Psoas muscle (tissue), 8 donors: ENCODE results near the gene SMARCA2. TPM values are rescaled to one million over a fixed set of nuclear protein-coding genes. Genes with fewer than 3 reads are reported as not detected.
A peak's percentile ranks its signal among the peaks of the same experiment; 100 is the strongest.

Experiments
- ATAC-seq, 4 donors: fragments of 200-7000 bp; cut with Tn5 transposase; one replicate each; pipeline ENCODE4 v1.9.1; 2020; ENCODE audit warnings: moderate library complexity in 3 of 4, mild to moderate bottlenecking in 2 of 4
- DNase-seq, 2 donors: peaks; one replicate each; pipeline ENCODE4 v3.0.0-alpha.2; 2020
- H3K27ac ChIP-seq: fragments of 200-600 bp; one replicate; pipeline ENCODE4 v1.8.0; 2022
- H3K27me3 ChIP-seq, 3 donors: fragments of 200-600 bp in 1 of 3; one replicate each; pipeline versions ENCODE4 v1.6.1 to v1.8.0; 2013 to 2022; ENCODE audit warnings: low read length in 2 of 3, mild to moderate bottlenecking in 2 of 3, moderate library complexity in 1 of 3; ENCODE audit not compliant: insufficient read depth in 3 of 3
- H3K36me3 ChIP-seq, 2 donors: fragments of 200-600 bp in 1 of 2; one replicate each; pipeline versions ENCODE4 v1.6.1 to v1.8.0; 2013 to 2022; ENCODE audit warnings: low read depth in 1 of 2, mild to moderate bottlenecking in 1 of 2, moderate library complexity in 1 of 2; ENCODE audit not compliant: insufficient read depth in 1 of 2
- H3K4me1 ChIP-seq: fragments of 200-600 bp; one replicate; pipeline ENCODE4 v1.8.0; 2022
- H3K4me3 ChIP-seq: fragments of 200-600 bp; one replicate; pipeline ENCODE4 v1.8.0; 2022; ENCODE audit warnings: mild to moderate bottlenecking
- H3K9me3 ChIP-seq: fragments of 200-600 bp; one replicate; pipeline ENCODE4 v1.8.0; 2022
- WGBS, 3 donors: extraction: QIAGEN DNeasy Blood & Tissue Kit; methylation state at CpG; one replicate each; pipeline versions ENCODE4 v1.1.6 to v1.1.7; 2013; 5-methylcytosine and 5-hydroxymethylcytosine counted together
- intact Hi-C, 2 donors: fragments of 100-400 bp; cut with DNase I; formaldehyde crosslinking; loops; one replicate each; pipeline versions ENCODE4 v1.11.0 to v1.14.2; 2022
- polyA plus RNA-seq, 3 donors: library from polyadenylated mRNA; stranded (reverse); fragments of 200-250 nt; gene quantifications; one replicate each; pipeline ENCODE4 v1.2.3, GENCODE V29; 2013
- total RNA-seq, 4 donors: library from RNA; stranded (reverse); fragmentation: NEBNext Ultra II Directional in 2 of 4; extraction: Animal tissue kit (Norgen Biotek cat#: 25700) in 2 of 4; gene quantifications; one replicate each; pipeline versions ENCODE4 v1.2.1 to v1.2.4, GENCODE V29; 2021 to 2023
- TF ChIP-seq, protein P1 (sequence below): fragments of 200-600 bp; IDR thresholded peaks from one replicate; pipeline ENCODE4 v1.8.0; 2022; ENCODE audit warnings: antibody characterized with exemption
- donor health status: healthy with polysubstance abuse.
- donor health status: DM: no; HTN: no; CAD: no; lungs with moderate emphysema.
- donor health status: Bipolar disorder and iron deficiency.
- donor health status: healthy.
- donor health status: DM: yes; HTN: yes; CAD: no.
- donor health status: DM: no; HTN: no; CAD: no.
- donor health status: DM: no; HTN: no; CAD: no.
- donor health status: DM: yes; HTN: yes; CAD: no.

The SMARCA2 gene
- total and polyA plus RNA-seq, 7 donors: 13.8 to 97.2 (median 64.6) TPM

DNA sequence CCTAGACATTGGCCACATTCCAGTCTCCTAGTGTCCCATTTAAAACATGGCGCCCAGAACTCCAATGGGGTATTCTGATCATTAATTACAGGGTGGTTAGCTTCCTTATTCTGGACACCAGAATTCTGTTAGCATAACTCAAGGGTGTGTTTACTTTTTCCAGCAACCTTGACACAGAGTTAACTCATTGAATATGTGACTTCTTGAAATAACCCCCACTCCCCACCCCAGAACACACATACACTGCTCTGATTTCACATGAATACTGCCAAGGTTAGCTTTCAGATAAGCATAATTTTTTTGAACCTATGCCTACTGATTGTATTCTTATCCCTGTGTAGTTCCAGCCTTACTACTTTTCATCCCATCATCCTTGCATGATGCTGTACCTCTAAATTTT lies 151.1 kb downstream of the SMARCA2 start:
- no peaks in the 10 kb centered on the region for H3K27me3 ChIP-seq
- 97 to 100% (median 97%) methylated on average over 1 of the region's 1 CpG for WGBS, 3 donors
- no peak overlapping the region for H3K4me3 ChIP-seq
- DNase-seq: no peak
- no peak overlapping the region for H3K27ac ChIP-seq
- H3K4me1 ChIP-seq: no peaks in the 10 kb centered on the region
- no peak for ATAC-seq
- intact Hi-C loops: no loop called here
- H3K9me3 ChIP-seq: no peaks in the 10 kb centered on the region
- H3K36me3 ChIP-seq: peaks cover 4 to 61% of the 10 kb centered on the region in 2 donors
- TF ChIP-seq, protein P1, sequence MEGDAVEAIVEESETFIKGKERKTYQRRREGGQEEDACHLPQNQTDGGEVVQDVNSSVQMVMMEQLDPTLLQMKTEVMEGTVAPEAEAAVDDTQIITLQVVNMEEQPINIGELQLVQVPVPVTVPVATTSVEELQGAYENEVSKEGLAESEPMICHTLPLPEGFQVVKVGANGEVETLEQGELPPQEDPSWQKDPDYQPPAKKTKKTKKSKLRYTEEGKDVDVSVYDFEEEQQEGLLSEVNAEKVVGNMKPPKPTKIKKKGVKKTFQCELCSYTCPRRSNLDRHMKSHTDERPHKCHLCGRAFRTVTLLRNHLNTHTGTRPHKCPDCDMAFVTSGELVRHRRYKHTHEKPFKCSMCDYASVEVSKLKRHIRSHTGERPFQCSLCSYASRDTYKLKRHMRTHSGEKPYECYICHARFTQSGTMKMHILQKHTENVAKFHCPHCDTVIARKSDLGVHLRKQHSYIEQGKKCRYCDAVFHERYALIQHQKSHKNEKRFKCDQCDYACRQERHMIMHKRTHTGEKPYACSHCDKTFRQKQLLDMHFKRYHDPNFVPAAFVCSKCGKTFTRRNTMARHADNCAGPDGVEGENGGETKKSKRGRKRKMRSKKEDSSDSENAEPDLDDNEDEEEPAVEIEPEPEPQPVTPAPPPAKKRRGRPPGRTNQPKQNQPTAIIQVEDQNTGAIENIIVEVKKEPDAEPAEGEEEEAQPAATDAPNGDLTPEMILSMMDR: no peak

DNA sequence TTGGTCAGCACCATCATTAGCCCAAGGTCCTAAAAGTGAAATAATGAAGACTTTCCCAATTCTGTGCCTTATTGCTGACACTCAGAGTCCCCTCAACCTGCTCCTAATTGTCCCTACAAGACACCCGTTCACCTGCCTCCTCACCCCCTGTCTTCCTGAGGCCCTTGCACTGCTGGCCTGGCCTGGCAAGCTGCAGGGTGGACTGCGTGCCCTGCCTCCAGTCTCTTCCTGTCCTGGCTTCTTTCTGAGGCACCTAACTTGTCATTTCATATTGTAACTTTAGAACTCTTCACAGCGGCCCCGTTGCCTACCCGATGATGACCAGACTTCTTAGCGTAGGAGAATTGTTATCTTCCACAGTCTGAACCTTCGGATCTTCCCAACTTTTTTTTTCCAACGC lies 153.9 kb downstream of the SMARCA2 start:
- 61 to 93% (median 81%) methylated on average over 8 of the region's 8 CpGs for WGBS, 3 donors
- TF ChIP-seq, protein P1: no peak
- peak in 1 of 4 donors; percentile 30 for ATAC-seq
- Histone ChIP-seq H3K36me3 (peaks cover 0 to 46% of the 10 kb centered on the region in 2 donors), H3K9me3 (no peaks in the 10 kb centered on the region), H3K27me3 (no peaks in the 10 kb centered on the region), H3K4me1 (peaks cover 7% of the 10 kb centered on the region), H3K4me3 (no peak overlapping the region), H3K27ac (no peak overlapping the region)
- intact Hi-C loops: no loop called here
- no peak for DNase-seq

DNA sequence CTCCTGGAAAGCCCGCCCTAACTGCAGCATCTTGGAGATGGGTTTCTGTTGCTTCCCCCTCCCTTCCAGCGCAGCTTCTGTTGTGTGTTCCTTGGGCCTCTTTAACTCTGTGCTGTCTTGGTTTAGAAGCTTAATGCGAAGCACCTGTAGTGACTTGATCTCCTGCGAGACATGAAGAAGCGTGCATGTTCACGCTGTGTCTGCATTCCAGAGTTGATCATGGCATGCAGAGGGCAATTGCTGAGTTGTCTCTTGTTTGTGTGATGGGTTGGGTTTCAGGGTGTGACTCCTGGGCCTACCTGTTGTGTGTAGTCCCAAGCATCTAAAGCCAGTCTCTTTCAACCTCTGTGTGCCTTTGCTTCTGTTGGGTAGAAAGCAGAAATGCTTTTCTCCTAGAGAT lies 155.6 kb downstream of the SMARCA2 start:
- Histone ChIP-seq H3K4me1 (peaks cover 7% of the 10 kb centered on the region), H3K4me3 (no peak overlapping the region), H3K9me3 (no peaks in the 10 kb centered on the region), H3K27ac (no peak overlapping the region), H3K36me3 (peaks cover 0 to 42% of the 10 kb centered on the region in 2 donors), H3K27me3 (no peaks in the 10 kb centered on the region)
- TF ChIP-seq, protein P1: no peak
- intact Hi-C loops: no loop called here
- WGBS, 3 donors: 81 to 89% (median 86%) methylated on average over 6 of the region's 6 CpGs
- DNase-seq (no peak), ATAC-seq (no peak)

DNA sequence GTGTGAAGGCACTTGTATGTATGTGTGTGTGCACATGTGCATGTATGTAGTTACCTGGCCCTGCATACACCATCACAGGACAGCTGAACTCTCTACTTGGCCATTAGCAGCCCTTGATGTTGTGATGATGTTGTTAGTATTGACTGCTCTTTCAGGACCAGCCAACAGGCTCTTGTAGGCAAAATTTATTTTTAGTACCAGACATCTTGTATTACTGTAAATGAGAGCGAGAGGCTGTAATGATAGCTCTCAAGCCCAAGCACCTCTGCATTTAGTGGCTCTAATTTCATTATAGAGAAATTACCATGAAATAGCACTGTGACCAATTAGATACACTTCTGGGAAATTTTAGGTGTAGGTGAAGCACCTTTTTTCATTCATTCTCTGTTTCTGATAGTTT lies 158.0 kb downstream of the SMARCA2 start:
- peak in 2 of 4 donors; percentile 63 to 76 for ATAC-seq
- H3K27ac ChIP-seq: no peak overlapping the region

More for the DNA sequence above, 158.0 kb downstream of the SMARCA2 start:
- intact Hi-C loops: no loop called here
- Histone ChIP-seq H3K36me3 (peaks cover 0 to 32% of the 10 kb centered on the region in 2 donors), H3K27me3 (no peaks in the 10 kb centered on the region), H3K9me3 (no peaks in the 10 kb centered on the region), H3K4me3 (no peak overlapping the region), H3K4me1 (peaks cover 7% of the 10 kb centered on the region)
- WGBS, 3 donors: 37 to 53% (median 40%) methylated on average over 1 of the region's 1 CpG
- TF ChIP-seq, protein P1: no peak
- DNase-seq: no peak
